Measurements from ENCODE around the gene COMMD6.

DNA sequence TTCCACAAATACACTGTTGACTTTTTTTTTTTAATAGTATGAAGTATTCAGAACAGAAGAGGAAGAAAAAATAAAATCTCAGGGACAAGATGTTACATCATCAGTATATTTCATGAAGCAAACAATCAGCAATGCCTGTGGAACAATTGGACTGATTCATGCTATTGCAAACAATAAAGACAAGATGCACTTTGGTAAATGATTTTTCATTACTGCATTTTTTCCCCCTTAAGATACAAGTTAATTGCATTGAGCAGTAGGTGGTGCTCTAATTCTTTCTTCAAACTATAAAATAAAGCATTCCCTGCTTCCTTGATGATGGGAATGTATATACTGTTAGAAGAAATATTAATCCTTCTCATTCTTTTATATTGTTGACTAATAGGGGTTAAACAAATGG is 29.0 kb upstream of the COMMD6 start:
- no peak for TF ChIP-seq EZH2 (IDR thresholded peaks at IDR 0.05; ENCODE audit: low read length, missing control alignments)
- TF ChIP-seq, protein P1, sequence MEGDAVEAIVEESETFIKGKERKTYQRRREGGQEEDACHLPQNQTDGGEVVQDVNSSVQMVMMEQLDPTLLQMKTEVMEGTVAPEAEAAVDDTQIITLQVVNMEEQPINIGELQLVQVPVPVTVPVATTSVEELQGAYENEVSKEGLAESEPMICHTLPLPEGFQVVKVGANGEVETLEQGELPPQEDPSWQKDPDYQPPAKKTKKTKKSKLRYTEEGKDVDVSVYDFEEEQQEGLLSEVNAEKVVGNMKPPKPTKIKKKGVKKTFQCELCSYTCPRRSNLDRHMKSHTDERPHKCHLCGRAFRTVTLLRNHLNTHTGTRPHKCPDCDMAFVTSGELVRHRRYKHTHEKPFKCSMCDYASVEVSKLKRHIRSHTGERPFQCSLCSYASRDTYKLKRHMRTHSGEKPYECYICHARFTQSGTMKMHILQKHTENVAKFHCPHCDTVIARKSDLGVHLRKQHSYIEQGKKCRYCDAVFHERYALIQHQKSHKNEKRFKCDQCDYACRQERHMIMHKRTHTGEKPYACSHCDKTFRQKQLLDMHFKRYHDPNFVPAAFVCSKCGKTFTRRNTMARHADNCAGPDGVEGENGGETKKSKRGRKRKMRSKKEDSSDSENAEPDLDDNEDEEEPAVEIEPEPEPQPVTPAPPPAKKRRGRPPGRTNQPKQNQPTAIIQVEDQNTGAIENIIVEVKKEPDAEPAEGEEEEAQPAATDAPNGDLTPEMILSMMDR (conservative IDR thresholded peaks at IDR 0.05 in 1 of 2, IDR thresholded peaks at IDR 0.05 in 1 of 2; ENCODE audit: low read depth in 1 of 2, low read length in 2 of 2), result peak in 1 of 2 donors; percentile 49
